ENCODE measurements around the gene TNRC6B. TPM values are rescaled to one million over a fixed set of nuclear protein-coding genes. Genes with fewer than 3 reads are reported as not detected.
A peak's percentile ranks its signal among the peaks of the same experiment; 100 is the strongest.
"Not testable (repeated sequence)": the region's sequence is repeated elsewhere in the genome, so short reads cannot be mapped to it uniquely, and the experiment has no call there.

The TNRC6B gene
- total RNA-seq (100 to 1,000 TPM; 134 to 142 TPM), polyA plus RNA-seq (100 to 1,000 TPM in 2 of 3 donors, 10 to 100 TPM in 1; 67.3 to 116 (median 115) TPM), total RNA-seq (100 to 584 (median 350) reads per million in 6 experiments)

DNA sequence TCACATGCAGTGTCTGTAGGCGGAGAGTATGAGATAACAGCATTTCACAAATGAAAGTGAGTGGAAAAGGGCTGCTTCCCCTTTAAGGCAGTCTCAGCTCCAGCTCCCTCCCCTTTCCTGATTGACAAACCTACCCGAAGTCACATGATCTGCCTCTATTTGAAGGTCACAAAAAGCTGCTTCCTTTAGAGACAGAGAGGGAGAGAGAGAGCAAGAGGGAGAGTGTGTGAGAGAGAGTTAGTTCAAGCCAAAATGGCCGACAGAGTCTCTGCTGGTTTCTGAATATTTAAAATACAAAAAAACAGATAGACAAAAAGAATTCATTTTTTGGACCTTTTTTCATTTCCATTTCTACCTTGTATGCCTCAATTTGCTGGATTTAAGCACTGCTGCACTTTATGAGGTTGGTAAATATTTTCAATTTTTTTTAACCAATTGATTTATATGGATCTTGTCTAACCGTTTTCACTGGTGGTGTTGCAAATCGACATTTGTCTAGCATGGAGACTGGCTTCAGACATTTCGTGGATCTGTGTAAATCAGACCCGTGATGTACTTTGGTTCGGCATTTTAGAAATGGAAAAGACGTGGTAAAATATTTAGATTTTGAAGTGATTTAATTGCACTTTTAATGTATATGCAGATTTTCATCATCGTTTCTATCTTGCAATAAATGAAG lies at the start of gene TNRC6B:
Gene TNRC6B, plus strand, starts transcription at position 188 of the 679 bp plus-strand sequence. Its CDS starts 211 bp downstream, at position 399.
- Mint-ChIP-seq H3K27me3 (no peaks in the 10 kb centered on the region), H3K9me3 (no peaks in the 10 kb centered on the region), H3K27ac (peak within 1 kb of the TSS; percentile 90 to 97 (median 94)), H3K4me3 (peak within 1 kb of the TSS; percentile 79 to 98 (median 92)), H3K36me3 (peaks cover 0 to 14% (median 0%) of the 10 kb centered on the region in 3 donors), H3K4me1 (peaks cover 31 to 72% (median 61%) of the 10 kb centered on the region in 4 donors)
- peak; percentile 12 to 92 (median 81) for DNase-seq
- POLR2A ChIA-PET: interaction anchor here (0.8 to 3.0 kb wide), 12 partner anchors 17 to 170 kb away, joined by 3 to 21 read pairs (median 4); partner anchors contain the start of gene ADSL
- peak; percentile 83 to 94 for ATAC-seq

DNA sequence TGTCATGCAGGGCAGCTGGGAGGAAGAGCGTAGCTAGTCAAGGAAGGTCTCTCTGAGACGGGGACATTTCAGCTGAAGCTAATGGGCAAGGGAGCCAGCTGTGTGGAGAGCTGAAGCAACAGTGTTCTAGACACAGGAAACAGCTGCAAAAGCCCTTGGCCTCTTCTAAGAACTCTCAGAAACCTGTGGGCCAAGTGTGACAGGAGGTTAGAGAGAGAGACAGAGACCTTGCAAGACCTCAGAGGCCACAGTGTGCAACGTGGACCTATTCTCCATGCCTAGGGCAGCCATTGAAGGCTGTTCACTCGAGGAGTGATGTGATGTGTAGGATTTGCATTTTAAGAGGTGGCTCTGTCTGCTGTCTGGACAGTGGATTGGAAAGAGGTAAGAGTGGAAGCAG lies 48.7 kb upstream of the TNRC6B start:
- POLR2A ChIA-PET: interaction anchor here (0.5 kb wide), 1 partner anchor 26 kb away, joined by 4 read pairs; no protein-coding TSS in a partner anchor
- ATAC-seq: peak in 1 of 2 donors; percentile 20
- Mint-ChIP-seq H3K4me3 (peak overlapping the region in 5 of 10 donors; percentile 9 to 62 (median 47)), H3K36me3 (peaks cover 0 to 78% (median 31%) of the 10 kb centered on the region in 3 donors), H3K27ac (peak overlapping the region in 9 of 10 donors; percentile 6 to 82 (median 51)), H3K4me1 (peaks cover 32 to 47% (median 38%) of the 10 kb centered on the region in 4 donors), H3K9me3 (no peaks in the 10 kb centered on the region), H3K27me3 (no peaks in the 10 kb centered on the region)
- DNase-seq: no peak

DNA sequence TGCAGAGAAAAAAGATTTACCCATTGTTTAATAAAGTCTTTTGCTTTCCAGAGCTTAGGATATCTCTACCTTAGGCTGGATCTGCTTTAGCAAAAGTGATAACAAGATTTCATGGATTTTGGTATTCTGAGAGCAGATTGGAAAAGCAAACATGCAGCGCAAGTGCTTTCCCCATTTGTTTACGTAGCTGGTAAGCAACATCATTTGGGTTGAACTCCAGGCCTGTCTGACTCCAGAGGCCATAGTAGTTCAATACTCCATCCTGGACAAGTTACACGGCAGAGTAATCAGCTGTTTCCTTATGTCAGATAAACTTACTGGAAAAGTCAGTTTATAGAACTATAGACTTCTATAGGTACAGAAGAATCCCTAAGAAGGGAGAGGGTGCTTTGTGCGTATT lies 40.6 kb upstream of the TNRC6B start:
- DNase-seq (no peak), ATAC-seq (no peak)
- POLR2A ChIA-PET: interaction anchor here (0.7 to 1.1 kb wide), 2 partner anchors 125 to 543 kb away, joined by 3 read pairs; no protein-coding TSS in a partner anchor
- peak overlapping the region in 4 of 10 donors; percentile 6 to 67 (median 40) for H3K27ac Mint-ChIP-seq
- no peaks in the 10 kb centered on the region for H3K9me3 Mint-ChIP-seq
- H3K27me3 Mint-ChIP-seq: no peaks in the 10 kb centered on the region
- peaks cover 8 to 27% (median 18%) of the 10 kb centered on the region in 4 donors for H3K4me1 Mint-ChIP-seq
- H3K4me3 Mint-ChIP-seq: peak overlapping the region in 1 of 10 donors; percentile 45
- peaks cover 0 to 74% (median 15%) of the 10 kb centered on the region in 3 donors for H3K36me3 Mint-ChIP-seq

- no peaks in the 10 kb centered on the region for H3K9me3 Mint-ChIP-seq
- H3K4me3 Mint-ChIP-seq: no peak overlapping the region
- H3K36me3 Mint-ChIP-seq: peaks cover 0 to 75% (median 11%) of the 10 kb centered on the region in 3 donors
- H3K27me3 Mint-ChIP-seq: no peaks in the 10 kb centered on the region
- POLR2A ChIA-PET: interaction anchor here (0.7 kb wide), 1 partner anchor 41 kb away, joined by 4 read pairs; no protein-coding TSS in a partner anchor
- DNase-seq (no peak), ATAC-seq (no peak)
- peaks cover 2 to 20% (median 16%) of the 10 kb centered on the region in 4 donors for H3K4me1 Mint-ChIP-seq
- peak overlapping the region in 5 of 10 donors; percentile 6 to 55 (median 31) for H3K27ac Mint-ChIP-seq
Measured at GRCh38 chr22:40138866-40139265, 38.9 kb upstream of the TNRC6B start.

DNA sequence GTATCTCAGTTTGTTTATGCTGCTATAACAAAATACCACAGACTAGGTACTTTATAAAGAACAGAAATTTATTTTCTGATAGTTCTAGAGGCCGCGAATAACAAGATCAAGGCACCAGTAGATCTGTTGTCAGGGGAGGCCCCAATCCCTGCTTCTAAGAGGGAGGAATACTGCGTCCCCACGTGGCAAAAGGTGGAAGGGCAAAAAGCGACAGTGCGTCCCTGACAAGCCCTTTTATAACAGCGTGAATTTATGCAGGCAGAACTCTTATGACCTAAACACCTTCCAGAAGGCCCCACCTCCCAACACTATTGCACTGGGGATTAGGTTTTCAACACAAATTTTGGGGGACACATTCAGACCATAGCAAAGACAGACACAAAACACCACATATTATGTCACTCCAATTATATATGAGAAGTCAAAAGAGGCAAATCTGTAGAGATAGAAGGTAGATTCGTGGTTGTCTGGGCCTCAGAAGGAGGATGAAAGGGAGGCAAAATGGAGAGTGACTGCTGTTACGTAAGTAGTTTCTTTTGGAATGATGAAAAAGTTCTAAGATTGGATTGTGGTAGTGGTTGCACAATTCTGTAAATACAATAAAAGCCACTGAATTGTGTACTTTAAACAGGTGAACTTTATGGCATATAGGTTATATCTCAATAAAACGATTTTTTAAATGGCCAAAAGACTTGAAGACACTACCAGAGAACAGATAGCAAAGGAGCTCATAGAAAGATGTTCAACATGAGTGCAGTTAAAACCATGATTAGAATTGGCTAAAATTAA lies 30.1 kb upstream of the TNRC6B start:
- Mint-ChIP-seq H3K27ac (peak overlapping the region in 8 of 10 donors; percentile 7 to 58 (median 50)), H3K4me1 (peaks cover 4 to 26% (median 18%) of the 10 kb centered on the region in 4 donors), H3K36me3 (peaks cover 0 to 53% (median 10%) of the 10 kb centered on the region in 3 donors), H3K4me3 (no peak overlapping the region), H3K27me3 (no peaks in the 10 kb centered on the region), H3K9me3 (no peaks in the 10 kb centered on the region)
- ATAC-seq (no peak), DNase-seq (no peak)
- POLR2A ChIA-PET: interaction anchor here (0.7 kb wide), 3 partner anchors 103 to 1265 kb away, joined by 3 to 5 read pairs (median 3); no protein-coding TSS in a partner anchor

DNA sequence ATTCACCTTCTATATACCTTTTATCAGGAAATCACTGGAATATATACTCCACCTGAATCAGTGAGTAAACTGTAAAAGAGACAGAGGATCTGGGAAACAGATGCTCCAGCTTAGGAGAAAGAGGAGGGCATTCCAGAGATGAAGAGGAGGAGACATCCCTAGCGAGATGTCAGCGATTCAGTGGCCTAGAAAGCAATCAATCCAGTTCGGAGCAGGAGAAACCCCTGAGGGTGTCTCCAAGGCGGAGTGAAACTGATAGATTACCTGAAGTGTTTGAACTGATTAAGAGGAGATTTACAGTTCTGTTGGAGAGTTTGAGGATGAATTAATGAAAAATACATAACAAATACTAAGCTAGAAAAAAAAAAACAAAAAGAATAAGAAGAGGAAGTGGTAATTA lies 24.5 kb upstream of the TNRC6B start:
- DNase-seq: no peak
- Mint-ChIP-seq H3K4me1 (peaks cover 11 to 28% (median 12%) of the 10 kb centered on the region in 4 donors), H3K9me3 (no peaks in the 10 kb centered on the region), H3K27me3 (no peaks in the 10 kb centered on the region), H3K4me3 (no peak overlapping the region), H3K36me3 (peaks cover 0 to 53% (median 6%) of the 10 kb centered on the region in 3 donors), H3K27ac (peak overlapping the region in 2 of 10 donors; percentile 37 to 73)
- POLR2A ChIA-PET: interaction anchor here (1.0 kb wide), 1 partner anchor 19 kb away, joined by 3 read pairs; no protein-coding TSS in a partner anchor
- ATAC-seq: no peak

DNA sequence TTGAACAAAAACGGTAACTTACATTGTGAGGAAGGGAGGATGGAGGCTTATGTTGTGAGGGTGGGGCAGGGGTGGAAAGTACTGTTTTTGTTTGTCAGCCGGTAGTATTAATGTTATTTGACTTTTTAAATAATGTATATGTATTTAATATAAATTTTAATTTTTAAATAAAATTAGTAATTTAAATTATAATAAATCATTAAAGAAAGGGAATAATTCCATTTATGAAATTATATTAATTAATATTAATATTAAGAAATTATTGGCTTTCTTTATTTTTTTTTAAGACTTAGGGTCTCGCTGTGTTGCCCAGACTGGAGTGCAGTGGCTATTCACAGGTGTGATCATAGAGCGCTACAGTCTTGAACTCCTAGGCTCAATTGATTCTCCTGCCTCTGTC lies 24.0 kb upstream of the TNRC6B start:
- POLR2A ChIA-PET: interaction anchor here (1.0 kb wide), 1 partner anchor 19 kb away, joined by 3 read pairs; no protein-coding TSS in a partner anchor
- no peaks in the 10 kb centered on the region for H3K27me3 Mint-ChIP-seq
- no peak for ATAC-seq
- peak overlapping the region in 1 of 10 donors; percentile 25 for H3K27ac Mint-ChIP-seq
- peaks cover 0 to 54% (median 3%) of the 10 kb centered on the region in 3 donors for H3K36me3 Mint-ChIP-seq
- peaks cover 10 to 28% (median 10%) of the 10 kb centered on the region in 4 donors for H3K4me1 Mint-ChIP-seq
- no peaks in the 10 kb centered on the region for H3K9me3 Mint-ChIP-seq
- DNase-seq: no peak
- H3K4me3 Mint-ChIP-seq: no peak overlapping the region

DNA sequence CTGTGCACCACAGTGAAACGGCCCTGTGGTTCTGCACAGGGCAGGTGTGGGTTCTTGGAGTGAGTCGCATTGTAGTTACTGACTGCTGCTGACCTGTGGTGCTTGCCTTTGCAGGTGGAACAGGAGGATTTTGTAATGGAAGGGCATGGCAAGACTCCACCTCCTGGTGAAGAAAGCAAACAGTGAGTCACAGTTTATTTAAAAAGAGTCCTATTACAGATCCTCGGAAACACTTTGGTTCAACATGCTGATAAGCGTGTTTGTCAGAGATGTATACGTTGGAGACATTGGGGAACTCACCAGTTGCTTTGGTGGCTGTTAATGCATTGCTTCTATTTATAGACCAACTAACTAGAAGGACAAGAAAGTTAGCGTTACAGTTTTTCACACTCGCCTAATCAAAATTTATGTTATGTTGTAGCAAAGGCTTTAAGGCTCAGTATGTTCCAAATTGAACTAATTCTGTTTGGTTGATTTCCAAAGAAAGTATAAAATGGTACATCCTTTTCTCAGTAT lies 21.7 kb upstream of the TNRC6B start:
- Mint-ChIP-seq H3K4me3 (no peak overlapping the region), H3K27ac (peak overlapping the region in 8 of 10 donors; percentile 36 to 85 (median 73))

GRCh38 chr22:40156682-40157081 lies 21.0 kb upstream of the TNRC6B start:
- not testable (repeated sequence) for H3K4me3 Mint-ChIP-seq, H3K9me3 Mint-ChIP-seq, ATAC-seq, DNase-seq, H3K27me3 Mint-ChIP-seq
- H3K36me3 Mint-ChIP-seq: peaks cover 0 to 51% (median 1%) of the 10 kb centered on the region in 3 donors
- peak overlapping the region in 1 of 10 donors; percentile 10 for H3K27ac Mint-ChIP-seq
- H3K4me1 Mint-ChIP-seq: peaks cover 5 to 20% (median 9%) of the 10 kb centered on the region in 4 donors
- POLR2A ChIA-PET: interaction anchor here (0.7 kb wide), 1 partner anchor 62 kb away, joined by 5 read pairs; no protein-coding TSS in a partner anchor

More for the DNA sequence above, 21.7 kb upstream of the TNRC6B start:
- peak in 1 of 2 donors; percentile 30 for ATAC-seq
- H3K9me3 Mint-ChIP-seq: no peaks in the 10 kb centered on the region
- no peak for DNase-seq
- POLR2A ChIA-PET: interaction anchor here (0.6 kb wide), 1 partner anchor 17 kb away, joined by 4 read pairs; no protein-coding TSS in a partner anchor
- H3K36me3 Mint-ChIP-seq: peaks cover 0 to 47% (median 3%) of the 10 kb centered on the region in 3 donors
- H3K27me3 Mint-ChIP-seq: no peaks in the 10 kb centered on the region
- H3K4me1 Mint-ChIP-seq: peaks cover 5 to 23% (median 9%) of the 10 kb centered on the region in 4 donors

- Mint-ChIP-seq H3K27ac (peak overlapping the region in 4 of 10 donors; percentile 14 to 51 (median 32)), H3K4me3 (no peak overlapping the region), H3K27me3 (no peaks in the 10 kb centered on the region), H3K36me3 (peaks cover 0 to 52% (median 0%) of the 10 kb centered on the region in 3 donors), H3K4me1 (peaks cover 5 to 19% (median 8%) of the 10 kb centered on the region in 4 donors), H3K9me3 (no peaks in the 10 kb centered on the region)
- DNase-seq: no peak
- POLR2A ChIA-PET: interaction anchor here (0.7 kb wide), 1 partner anchor 61 kb away, joined by 5 read pairs; no protein-coding TSS in a partner anchor
- no peak for ATAC-seq
Measured at GRCh38 chr22:40157330-40157945, 20.3 kb upstream of the TNRC6B start.

- Mint-ChIP-seq H3K27ac (peak overlapping the region in 2 of 10 donors; percentile 34 to 35), H3K36me3 (peaks cover 0 to 67% (median 8%) of the 10 kb centered on the region in 3 donors), H3K27me3 (no peaks in the 10 kb centered on the region), H3K4me3 (no peak overlapping the region), H3K4me1 (peaks cover 0 to 16% (median 10%) of the 10 kb centered on the region in 4 donors), H3K9me3 (no peaks in the 10 kb centered on the region)
- no peak for DNase-seq
- ATAC-seq: no peak
- POLR2A ChIA-PET: interaction anchor here (0.5 to 0.9 kb wide), 3 partner anchors 65 to 117 kb away, joined by 3 to 5 read pairs (median 5); no protein-coding TSS in a partner anchor
Measured at GRCh38 chr22:40161194-40161593, 16.5 kb upstream of the TNRC6B start.

Data from naive thymus-derived CD8-positive, alpha-beta T cell (primary cell).